SKM-1 treated with dmso at 0.1 percent for 144 hours (cell line): ENCODE results near the gene CDADC1.
"Not testable (repeated sequence)": the region's sequence is repeated elsewhere in the genome, so short reads cannot be mapped to it uniquely, and the experiment has no call there.

Experiments used
- DNase-seq: peaks from one replicate; lab custom pipeline; 2025; ENCODE audit not compliant: unreplicated experiment; lab: John Stamatoyannopoulos, UW

Gene CDADC1

DNA sequence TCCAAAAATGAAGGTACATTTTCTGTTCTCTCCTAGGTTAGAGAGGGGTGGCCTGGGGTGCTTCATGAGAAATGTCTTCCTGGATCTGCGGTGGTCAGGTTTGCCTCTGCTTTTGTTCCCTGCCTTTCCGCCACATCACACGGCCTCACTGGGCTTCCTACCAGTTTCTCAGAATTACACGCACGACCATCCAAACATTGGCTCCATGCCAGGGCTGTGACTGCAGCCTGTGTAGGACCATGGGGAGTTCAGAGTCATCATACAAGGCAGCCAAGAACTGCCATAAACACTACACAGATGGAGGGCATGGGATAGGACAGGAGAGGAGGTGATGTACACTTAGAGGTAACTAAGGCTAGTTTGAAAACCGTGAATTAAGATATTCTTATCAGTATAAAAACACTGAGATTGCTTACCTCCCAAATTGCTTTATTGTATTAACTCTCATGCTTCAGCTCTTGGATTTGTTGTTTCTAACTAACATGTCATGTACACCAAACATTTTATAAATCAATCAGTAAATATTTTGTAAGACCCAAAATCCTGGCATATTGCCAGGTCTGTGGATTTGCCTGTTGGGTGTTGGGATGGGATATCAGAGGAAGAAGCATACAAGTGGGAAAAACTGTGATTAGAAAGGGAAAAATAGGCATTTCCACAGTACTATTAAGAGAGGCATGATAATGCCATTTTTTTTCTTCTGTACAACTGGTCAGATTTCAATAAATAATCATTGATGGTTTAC lies 45.2 kb downstream of the CDADC1 start:
- DNase-seq: no peak

DNA sequence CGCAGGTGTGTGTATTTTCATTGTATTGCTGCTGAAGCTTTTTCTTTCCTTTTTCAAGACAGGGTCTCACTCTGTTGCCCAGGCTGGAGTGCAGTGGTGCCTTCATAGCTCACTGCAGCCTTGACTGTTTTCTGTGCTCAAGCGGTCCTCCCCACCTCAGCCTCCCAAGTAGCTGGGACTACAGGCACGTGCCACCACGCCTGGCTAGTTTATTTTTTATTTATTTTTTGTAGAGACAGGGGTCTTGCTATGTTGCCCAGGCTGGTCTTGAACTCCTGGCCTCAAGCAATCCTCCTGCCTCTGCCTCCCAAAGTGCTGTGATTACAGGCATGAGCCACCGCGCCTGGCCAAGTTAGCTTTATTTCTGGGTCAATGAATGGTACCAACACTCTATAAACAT lies 47.0 kb downstream of the CDADC1 start:
- DNase-seq: not testable (repeated sequence)

DNA sequence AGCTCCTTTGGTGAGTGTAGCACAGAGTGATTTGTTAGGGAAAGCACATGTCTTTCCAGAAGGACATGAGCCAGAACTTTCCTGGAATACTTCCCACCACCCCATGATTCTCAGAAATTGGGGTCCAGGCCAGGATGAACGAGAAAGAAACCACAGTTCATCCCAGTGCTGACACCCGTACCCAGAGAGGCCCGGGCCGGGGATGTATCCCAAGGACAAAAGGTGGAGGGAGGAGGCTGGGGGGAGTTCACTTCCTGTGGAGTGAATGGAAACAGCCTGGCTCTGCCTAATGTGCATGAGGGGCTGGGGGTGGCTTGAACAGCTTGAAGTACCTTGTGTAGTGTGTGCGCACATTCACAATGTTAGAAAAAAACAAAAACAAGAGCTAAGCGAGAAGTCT lies 47.5 kb downstream of the CDADC1 start:
- DNase-seq: no peak

- no peak for DNase-seq
Measured at GRCh38 chr13:49296659-49297058, 48.9 kb downstream of the CDADC1 start.

DNA sequence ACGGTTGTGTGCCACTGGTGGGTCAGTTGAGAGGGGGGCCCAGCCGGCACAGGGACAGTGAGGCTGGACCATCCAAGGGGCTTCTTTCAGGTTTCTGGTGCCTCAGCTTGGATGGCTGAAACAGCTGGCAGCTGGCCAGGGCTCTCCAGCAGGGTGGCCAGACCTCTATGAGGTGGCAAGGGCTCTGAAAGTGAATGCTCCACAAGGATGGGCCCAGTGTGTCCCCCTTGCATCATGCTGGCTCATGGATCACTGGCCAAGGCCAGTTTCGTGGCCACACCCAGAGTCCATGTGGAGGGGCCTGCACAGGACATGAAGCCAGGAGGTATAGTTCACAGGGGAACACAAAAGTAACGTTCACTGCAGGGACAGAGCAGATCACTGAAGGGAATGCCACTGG lies 49.6 kb downstream of the CDADC1 start:
- no peak for DNase-seq

GRCh38 chr13:49298416-49298815 lies 50.7 kb downstream of the CDADC1 start:
- no peak for DNase-seq

- DNase-seq: no peak
Measured at GRCh38 chr13:49298903-49299605, 51.3 kb downstream of the CDADC1 start.

- DNase-seq: no peak
Measured at GRCh38 chr13:49300276-49300675, 52.6 kb downstream of the CDADC1 start.

GRCh38 chr13:49300739-49301589 lies 53.2 kb downstream of the CDADC1 start:
- peak; percentile 84 for DNase-seq

DNA sequence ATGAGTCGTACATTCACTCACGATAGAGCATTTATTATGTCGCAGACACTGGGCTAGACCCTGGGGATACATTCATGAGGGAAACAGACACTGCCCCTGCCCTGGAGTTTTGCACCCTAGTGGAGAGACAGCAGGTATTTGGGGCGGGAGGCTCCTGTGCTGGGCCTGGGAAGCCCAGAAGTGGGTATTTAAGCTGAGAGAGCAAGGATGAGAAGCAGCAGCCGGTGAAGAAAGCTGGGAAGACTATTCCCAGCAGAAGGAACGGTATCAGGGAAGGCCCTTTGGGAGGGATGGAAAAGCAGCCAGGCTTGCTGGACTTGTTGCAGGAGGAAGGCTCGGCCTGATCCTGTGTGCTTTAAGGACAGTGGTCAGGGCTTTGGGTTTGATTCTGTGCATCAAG lies 54.5 kb downstream of the CDADC1 start:
- no peak for DNase-seq

- DNase-seq: no peak
Measured at GRCh38 chr13:49302817-49303216, 55.1 kb downstream of the CDADC1 start.

DNA sequence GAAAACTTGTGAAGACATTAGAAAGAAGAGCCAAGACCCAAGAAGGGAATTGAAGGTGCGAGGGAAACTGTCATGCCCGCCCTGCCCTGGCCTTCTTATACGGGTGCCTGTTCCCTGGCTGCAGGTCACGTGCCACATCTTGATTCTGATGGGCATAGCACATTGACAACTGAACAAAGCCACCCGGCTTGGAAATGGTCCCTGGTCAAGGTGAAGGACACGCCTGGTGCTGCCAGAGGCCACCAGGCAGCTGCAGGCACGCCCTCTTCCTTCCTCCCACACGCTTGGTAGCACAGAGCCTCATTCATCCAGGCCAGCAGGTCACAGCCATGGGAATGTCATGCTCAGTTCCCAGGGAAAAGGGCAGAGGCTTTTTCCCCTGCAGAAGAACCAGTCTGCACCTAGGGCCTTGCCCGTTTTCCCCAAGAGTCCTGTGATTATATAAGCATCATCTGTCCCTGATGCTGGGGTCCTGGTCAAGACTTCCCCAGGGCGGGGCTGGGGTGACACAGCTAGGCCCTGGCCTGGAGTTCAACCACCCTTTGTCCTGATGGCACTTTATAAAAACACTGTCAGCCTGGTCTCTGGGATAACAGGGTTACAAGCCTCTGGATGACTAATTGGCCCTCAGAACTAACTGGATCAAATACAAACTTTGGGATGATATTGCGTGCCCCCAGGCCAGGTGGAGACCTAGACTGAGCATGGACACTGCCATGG lies 56.0 kb downstream of the CDADC1 start:
- no peak for DNase-seq

DNA sequence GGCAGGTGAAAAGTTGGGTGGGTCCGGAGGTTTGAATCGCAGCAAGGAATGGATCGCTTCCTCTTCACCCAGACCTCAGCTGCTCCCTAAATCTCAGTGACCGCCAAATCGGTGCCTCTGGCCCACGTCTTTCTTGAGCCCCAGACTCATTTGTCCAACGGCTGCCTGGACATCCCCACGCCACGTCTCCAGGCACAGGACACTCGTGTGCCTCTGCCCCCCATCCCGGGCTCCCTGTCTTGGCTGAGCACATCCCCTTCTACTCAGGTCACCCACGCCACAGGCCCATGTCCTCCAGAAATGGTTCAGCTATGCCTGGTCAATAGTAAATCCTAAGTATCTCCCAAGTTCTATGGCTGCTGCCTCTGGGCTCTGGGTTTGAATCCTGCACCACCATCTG lies 56.6 kb downstream of the CDADC1 start:
- no peak for DNase-seq

DNA sequence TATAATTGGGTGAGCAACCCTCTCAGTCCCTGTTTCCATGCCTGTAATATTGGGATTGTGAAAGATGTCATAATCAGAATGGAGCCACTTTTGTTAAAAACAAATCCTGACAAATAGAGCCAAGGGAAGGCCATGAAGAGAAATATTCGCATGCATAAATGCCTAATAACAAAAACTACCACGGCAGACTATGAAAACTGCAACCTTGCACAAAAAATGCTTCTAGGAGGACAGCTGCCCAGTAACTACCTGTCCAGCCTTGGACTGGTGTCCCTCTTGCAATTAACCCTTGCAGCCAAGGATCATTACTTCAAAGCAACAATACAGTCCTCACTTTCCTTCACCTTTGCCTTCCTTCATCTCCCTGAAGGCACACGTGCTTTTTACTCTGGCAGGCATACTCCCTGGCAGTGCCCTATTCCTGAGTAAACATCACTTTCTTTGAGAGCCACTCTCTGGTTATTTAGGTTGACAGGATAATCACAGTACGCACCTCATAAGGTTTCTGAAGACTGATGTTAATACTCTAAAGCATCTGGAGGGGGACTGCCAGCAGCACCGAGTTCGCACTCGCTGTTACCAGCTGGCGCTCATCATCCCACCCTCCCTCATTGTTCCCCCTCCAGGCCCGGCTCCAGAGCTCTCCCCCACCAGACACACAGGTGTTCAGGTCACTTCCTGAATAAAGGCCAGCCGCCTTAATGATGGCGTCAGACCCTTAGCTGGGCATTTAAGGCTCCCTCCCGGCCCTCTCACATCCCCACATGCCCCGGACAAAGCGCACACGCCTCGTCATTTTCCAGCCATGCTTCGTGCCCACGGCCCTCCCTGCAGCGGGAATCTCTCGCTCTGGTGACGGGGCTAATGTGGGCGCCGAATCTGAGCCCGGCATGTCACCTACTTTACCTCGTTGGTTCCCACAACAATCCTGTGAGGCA lies 57.3 kb downstream of the CDADC1 start:
- DNase-seq: no peak

DNA sequence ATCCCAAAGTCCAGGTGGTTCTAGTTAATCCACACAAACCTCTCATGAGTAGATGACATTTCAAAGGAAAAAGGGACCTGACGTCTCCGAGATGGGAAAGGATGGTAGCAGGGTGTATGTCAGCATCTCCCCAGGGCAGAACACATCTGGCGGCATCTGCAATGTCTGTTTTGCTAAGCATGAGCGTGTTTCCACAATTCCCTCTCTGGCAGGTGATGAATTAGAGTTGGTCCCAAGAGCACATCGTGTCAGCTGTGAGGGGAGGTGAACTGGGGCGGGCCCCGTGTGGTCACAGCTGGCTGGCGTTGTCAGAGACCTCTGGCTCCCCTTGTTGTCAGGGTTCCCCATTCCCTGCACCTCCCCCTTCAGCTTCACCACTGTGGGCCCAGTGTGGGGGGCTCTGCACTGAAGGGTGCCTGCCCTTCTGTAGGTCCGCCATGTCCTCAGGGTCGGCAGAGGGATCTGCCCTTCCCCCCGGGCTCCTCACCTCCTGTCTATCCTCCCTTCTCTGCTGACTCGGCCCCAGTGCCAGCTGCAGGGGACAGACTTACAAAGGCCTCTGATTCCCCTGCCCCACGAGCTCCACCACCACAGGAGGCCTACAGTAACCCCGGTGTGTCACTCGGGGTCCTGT lies 58.2 kb downstream of the CDADC1 start:
- DNase-seq: no peak

DNA sequence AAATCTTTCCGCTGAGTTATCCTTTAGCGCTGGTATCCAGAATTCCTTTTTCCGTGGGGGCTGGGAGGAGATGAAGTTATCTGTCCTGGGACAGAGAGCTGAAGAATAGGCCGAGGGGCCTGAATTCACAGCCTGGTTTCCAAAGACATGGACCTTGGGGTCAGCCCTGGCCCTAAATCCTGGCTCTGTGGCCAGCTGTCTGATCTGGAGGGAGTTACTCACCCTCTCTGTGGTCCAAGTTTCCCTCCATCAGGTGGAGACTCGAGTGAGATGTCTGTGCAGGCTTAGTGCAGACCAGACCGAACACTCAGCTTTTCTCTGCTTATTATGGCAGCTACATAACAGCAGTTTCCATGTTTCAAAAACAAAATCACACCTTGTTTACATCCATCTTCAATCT lies 59.6 kb downstream of the CDADC1 start:
- DNase-seq: no peak

DNA sequence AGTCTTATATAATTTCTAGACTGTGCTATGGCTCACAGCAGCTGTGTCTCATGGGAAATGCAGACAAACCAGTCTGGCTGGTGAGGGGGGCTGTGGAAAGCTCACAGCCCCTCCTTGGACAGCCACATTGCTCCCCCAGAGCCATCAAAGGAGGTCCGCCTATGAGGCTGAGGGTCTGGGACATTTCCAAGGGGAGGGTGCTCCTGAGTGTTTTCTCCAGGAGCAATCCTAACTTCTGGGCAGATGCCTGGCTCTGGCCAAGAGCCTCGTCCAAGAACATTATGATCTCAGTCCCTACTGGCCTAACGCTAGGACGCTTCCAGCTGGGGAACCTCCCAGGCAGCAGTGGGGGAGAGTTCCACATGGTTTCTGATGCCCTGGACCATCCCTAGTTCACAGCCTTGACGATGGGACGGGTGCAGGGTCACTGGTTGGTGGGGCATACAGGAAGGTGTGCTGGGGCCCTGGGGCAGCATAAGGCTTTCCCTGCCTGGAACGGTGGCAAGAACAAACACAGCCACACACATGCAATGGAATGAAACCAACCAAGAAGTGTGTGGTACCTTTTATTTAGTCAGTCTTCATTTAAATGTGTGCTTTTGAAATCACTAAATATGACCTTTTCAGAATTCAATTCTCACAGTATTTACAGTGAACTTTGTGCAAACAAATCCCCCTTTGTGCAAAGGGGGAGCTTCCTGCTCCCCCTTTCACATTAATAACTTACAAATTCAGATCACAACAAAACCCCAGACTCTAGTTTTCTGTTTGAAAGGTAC lies 60.6 kb downstream of the CDADC1 start:
- no peak for DNase-seq

DNA sequence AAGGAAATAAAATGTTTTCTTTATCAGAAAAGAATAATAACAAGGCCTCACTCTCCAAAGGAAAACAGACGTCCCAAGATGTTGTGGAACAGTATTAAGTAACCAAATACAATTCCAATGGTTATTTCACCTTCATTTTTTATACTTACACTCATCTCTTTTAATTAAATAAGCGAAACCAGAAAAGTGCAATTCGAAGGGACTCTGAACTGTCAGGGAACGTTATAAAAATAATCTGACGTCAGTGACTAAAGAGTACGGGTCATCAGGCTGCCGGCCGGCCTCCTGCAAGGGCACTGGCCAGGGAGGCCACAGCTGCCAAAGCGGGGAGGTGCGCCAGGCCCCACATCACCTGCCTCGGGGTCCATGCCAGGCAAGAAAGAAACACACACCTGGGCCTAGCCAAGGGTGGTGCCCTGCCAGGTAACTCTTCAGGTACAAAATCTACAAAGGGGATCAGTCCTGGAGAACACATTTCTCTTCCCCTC lies 61.2 kb downstream of the CDADC1 start:
- no peak for DNase-seq

DNA sequence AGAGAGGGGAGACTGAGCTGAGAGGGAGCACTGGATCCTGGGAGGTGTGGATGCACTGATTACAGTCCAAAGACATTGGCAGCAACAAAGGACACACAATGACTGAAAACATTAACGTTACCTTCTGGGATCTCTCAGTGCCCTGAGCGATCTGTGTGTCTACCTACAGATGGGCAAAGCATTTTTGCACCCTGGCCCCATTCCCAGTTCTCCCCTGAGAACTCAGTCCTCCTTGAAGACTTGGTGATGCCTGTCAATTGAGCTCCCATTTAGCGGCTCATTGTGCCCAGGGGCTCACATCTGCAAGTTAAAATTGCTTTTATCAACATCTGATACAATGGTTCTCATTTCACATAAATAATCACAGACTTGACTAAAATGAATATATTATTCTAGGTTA lies 62.5 kb downstream of the CDADC1 start:
- DNase-seq: no peak
